Endothelial cell of umbilical vein (primary cell): Measurements from ENCODE around the gene TAB3.

Experiments used
- CTCF ChIP-seq, 2 donors: IDR thresholded peaks; 1 replicate in 1 of 2; 2 replicates in 1 of 2; pipeline ENCODE4 v1.5.1; 2011; ENCODE audit warnings: low read length in 2 of 2, mild to moderate bottlenecking in 2 of 2, moderate library complexity in 2 of 2, control low read depth in 1 of 2, inconsistent platforms in 1 of 2, low read depth in 1 of 2; ENCODE audit not compliant: insufficient read depth in 1 of 2; ENCODE audit errors: extremely low read depth in 1 of 2
- EZH2 ChIP-seq: IDR thresholded peaks from 2 replicates; pipeline ENCODE4 v1.6.1; 2012; ENCODE audit warnings: borderline replicate concordance, low read depth, mild to moderate bottlenecking, moderate library complexity, low read length, inconsistent platforms; ENCODE audit not compliant: severe bottlenecking
- FOS ChIP-seq: IDR thresholded peaks from 2 replicates; pipeline ENCODE4 v1.6.1; 2011; ENCODE audit warnings: mild to moderate bottlenecking, low read length, moderate library complexity, borderline replicate concordance; ENCODE audit not compliant: insufficient read depth
- GATA2 ChIP-seq: IDR thresholded peaks from 2 replicates; pipeline ENCODE4 v1.7.0; 2011; ENCODE audit warnings: low read depth, mild to moderate bottlenecking, moderate library complexity, mixed read lengths, low read length; ENCODE audit not compliant: insufficient read length, insufficient read depth
- MAX ChIP-seq: IDR thresholded peaks from 2 replicates; pipeline ENCODE4 v1.6.1; 2011; ENCODE audit not compliant: insufficient read depth, insufficient read length
- MYC ChIP-seq: IDR thresholded peaks from one replicate; pipeline ENCODE4 v1.6.1; 2011; ENCODE audit warnings: mild to moderate bottlenecking, low read depth, low read length
- POLR2A ChIP-seq: IDR thresholded peaks from 2 replicates; pipeline ENCODE4 v1.6.1; 2012; ENCODE audit warnings: low read depth, mild to moderate bottlenecking, control low read depth, low read length
- POLR2AphosphoS5 ChIP-seq: IDR thresholded peaks from 2 replicates; pipeline ENCODE4 v1.6.1; 2012; ENCODE audit warnings: low read depth, mild to moderate bottlenecking, control low read depth, low read length, moderate library complexity; ENCODE audit not compliant: insufficient read depth

- TF ChIP-seq CTCF (IDR thresholded peaks at IDR 0.05; ENCODE audit: extremely low read depth in 1 of 2, insufficient read depth in 1 of 2, low read depth in 1 of 2, low read length in 2 of 2), result no peak
- TF ChIP-seq POLR2A, result no peak
- no peak for TF ChIP-seq POLR2AphosphoS5
- TF ChIP-seq MAX, result no peak
- no peak for TF ChIP-seq EZH2
- no peak for TF ChIP-seq FOS
- TF ChIP-seq MYC, result no peak
- TF ChIP-seq GATA2, result no peak
These were observed 15.1 kb upstream of the TAB3 start for GRCh38 chrX:30904186-30904585.
